ENCODE data around the gene CNGB1.

Gene CNGB1

DNA sequence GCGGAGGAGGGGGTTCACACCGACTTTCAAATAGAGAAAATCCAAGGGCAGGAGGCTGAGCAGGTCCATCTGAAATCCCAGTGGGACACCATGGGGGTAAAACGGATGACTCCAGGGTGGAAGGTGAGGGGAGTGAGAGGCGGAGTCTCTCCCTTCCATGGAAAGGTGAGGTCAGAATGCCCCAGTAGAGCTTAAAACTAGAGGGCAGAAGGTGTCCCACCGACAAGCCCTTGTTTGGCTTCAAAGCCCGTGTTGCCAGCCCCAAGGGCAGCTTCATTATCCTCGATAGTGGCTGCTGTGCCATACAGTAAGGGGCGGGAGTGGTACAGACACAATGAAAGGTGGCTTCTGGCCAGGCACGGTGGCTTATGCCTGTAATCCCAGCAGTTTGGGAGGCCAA, 55.7 kb downstream of the CNGB1 start:
- Histone ChIP-seq H3K4me3 (ENCODE audit: low read depth, low read length) (no peak overlapping the region), H3K36me3 (ENCODE audit: control insufficient read depth, insufficient read depth, low read length) (no peaks in the 10 kb centered on the region), H3K9me3 (ENCODE audit: control insufficient read depth, insufficient read depth, low read depth, low read length) (no peaks in the 10 kb centered on the region), H3K27ac (ENCODE audit: low read depth, low read length) (no peak overlapping the region), H3K27me3 (ENCODE audit: control insufficient read depth, insufficient read depth, low read length) (no peaks in the 10 kb centered on the region), H3K9ac (ENCODE audit: low read length) (no peak overlapping the region), H3K4me1 (ENCODE audit: control insufficient read depth, insufficient read depth, low read length) (peaks cover 13% of the 10 kb centered on the region)

- no peaks in the 10 kb centered on the region for H3K9me3 ChIP-seq (ENCODE audit: control insufficient read depth, insufficient read depth, low read depth, low read length)
- H3K27me3 ChIP-seq (ENCODE audit: control insufficient read depth, insufficient read depth, low read length): no peaks in the 10 kb centered on the region
- H3K27ac ChIP-seq (ENCODE audit: low read depth, low read length): no peak overlapping the region
- H3K36me3 ChIP-seq (ENCODE audit: control insufficient read depth, insufficient read depth, low read length): no peaks in the 10 kb centered on the region
- H3K9ac ChIP-seq (ENCODE audit: low read length): no peak overlapping the region
- no peak overlapping the region for H3K4me3 ChIP-seq (ENCODE audit: low read depth, low read length)
- peaks cover 13% of the 10 kb centered on the region for H3K4me1 ChIP-seq (ENCODE audit: control insufficient read depth, insufficient read depth, low read length)
Measured at GRCh38 chr16:57914244-57915173, 56.4 kb downstream of the CNGB1 start.

GRCh38 chr16:57912529-57913260, 58.2 kb downstream of the CNGB1 start:
- peaks cover 13% of the 10 kb centered on the region for H3K4me1 ChIP-seq (ENCODE audit: control insufficient read depth, insufficient read depth, low read length)

DNA sequence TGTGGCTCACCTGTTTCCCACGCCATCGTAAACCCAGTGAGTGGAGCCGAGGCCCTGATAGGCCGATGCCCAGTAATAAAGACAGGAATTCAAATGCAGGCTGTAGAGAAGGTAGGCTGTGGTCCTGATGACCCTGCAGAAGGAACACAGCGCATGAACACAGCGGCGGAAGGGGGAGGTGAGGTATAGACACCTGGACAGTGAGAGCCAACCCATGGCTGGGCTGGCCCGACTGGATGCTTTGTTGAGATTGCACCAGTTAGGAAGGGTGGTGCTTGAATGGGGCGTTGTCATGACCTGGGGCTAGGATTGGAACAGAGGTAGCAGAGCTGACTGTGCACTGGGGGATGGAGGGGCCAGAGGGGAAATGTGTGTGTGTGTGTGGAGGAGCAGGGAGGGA, 59.2 kb downstream of the CNGB1 start:
- no peaks in the 10 kb centered on the region for H3K27me3 ChIP-seq (ENCODE audit: control insufficient read depth, insufficient read depth, low read length)
- H3K36me3 ChIP-seq (ENCODE audit: control insufficient read depth, insufficient read depth, low read length): no peaks in the 10 kb centered on the region
- no peak overlapping the region for H3K9ac ChIP-seq (ENCODE audit: low read length)
- H3K27ac ChIP-seq (ENCODE audit: low read depth, low read length): no peak overlapping the region
- H3K4me1 ChIP-seq (ENCODE audit: control insufficient read depth, insufficient read depth, low read length): peaks cover 13% of the 10 kb centered on the region
- H3K9me3 ChIP-seq (ENCODE audit: control insufficient read depth, insufficient read depth, low read depth, low read length): no peaks in the 10 kb centered on the region
- no peak overlapping the region for H3K4me3 ChIP-seq (ENCODE audit: low read depth, low read length)

More at GRCh38 chr16:57912529-57913260, 58.2 kb downstream of the CNGB1 start:
- Histone ChIP-seq H3K27me3 (ENCODE audit: control insufficient read depth, insufficient read depth, low read length) (no peaks in the 10 kb centered on the region), H3K9me3 (ENCODE audit: control insufficient read depth, insufficient read depth, low read depth, low read length) (no peaks in the 10 kb centered on the region), H3K36me3 (ENCODE audit: control insufficient read depth, insufficient read depth, low read length) (no peaks in the 10 kb centered on the region), H3K9ac (ENCODE audit: low read length) (no peak overlapping the region), H3K4me3 (ENCODE audit: low read depth, low read length) (no peak overlapping the region), H3K27ac (ENCODE audit: low read depth, low read length) (no peak overlapping the region)

DNA sequence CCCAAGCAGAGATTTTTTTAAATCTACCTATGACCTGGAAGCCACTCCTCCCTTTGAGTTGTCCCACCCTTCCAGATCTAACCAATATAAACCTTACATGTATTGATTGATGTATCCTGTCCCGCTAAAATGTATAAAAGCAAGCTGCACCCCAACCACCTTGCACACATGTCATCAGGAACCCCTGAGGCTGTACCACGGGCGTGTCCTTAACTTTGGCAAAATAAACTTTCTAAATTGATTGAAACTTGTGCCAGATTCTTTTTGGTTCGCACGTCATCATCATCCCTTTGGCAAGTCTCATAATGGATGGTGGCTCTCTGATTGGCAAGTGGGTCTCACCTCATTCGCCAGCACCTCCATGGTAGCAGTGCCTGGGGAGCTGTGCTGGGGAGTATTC, 60.2 kb downstream of the CNGB1 start:
- H3K27ac ChIP-seq (ENCODE audit: low read depth, low read length): no peak overlapping the region
- no peak overlapping the region for H3K4me3 ChIP-seq (ENCODE audit: low read depth, low read length)
- no peaks in the 10 kb centered on the region for H3K9me3 ChIP-seq (ENCODE audit: control insufficient read depth, insufficient read depth, low read depth, low read length)
- no peak overlapping the region for H3K9ac ChIP-seq (ENCODE audit: low read length)
- no peaks in the 10 kb centered on the region for H3K27me3 ChIP-seq (ENCODE audit: control insufficient read depth, insufficient read depth, low read length)
- H3K36me3 ChIP-seq (ENCODE audit: control insufficient read depth, insufficient read depth, low read length): no peaks in the 10 kb centered on the region
- peaks cover 13% of the 10 kb centered on the region for H3K4me1 ChIP-seq (ENCODE audit: control insufficient read depth, insufficient read depth, low read length)

- Histone ChIP-seq H3K4me1 (ENCODE audit: control insufficient read depth, insufficient read depth, low read length) (peaks cover 13% of the 10 kb centered on the region), H3K9me3 (ENCODE audit: control insufficient read depth, insufficient read depth, low read depth, low read length) (no peaks in the 10 kb centered on the region), H3K27me3 (ENCODE audit: control insufficient read depth, insufficient read depth, low read length) (no peaks in the 10 kb centered on the region), H3K4me3 (ENCODE audit: low read depth, low read length) (no peak overlapping the region), H3K9ac (ENCODE audit: low read length) (no peak overlapping the region), H3K36me3 (ENCODE audit: control insufficient read depth, insufficient read depth, low read length) (no peaks in the 10 kb centered on the region), H3K27ac (ENCODE audit: low read depth, low read length) (no peak overlapping the region)
Measured at GRCh38 chr16:57908409-57908987, 62.4 kb downstream of the CNGB1 start.

DNA sequence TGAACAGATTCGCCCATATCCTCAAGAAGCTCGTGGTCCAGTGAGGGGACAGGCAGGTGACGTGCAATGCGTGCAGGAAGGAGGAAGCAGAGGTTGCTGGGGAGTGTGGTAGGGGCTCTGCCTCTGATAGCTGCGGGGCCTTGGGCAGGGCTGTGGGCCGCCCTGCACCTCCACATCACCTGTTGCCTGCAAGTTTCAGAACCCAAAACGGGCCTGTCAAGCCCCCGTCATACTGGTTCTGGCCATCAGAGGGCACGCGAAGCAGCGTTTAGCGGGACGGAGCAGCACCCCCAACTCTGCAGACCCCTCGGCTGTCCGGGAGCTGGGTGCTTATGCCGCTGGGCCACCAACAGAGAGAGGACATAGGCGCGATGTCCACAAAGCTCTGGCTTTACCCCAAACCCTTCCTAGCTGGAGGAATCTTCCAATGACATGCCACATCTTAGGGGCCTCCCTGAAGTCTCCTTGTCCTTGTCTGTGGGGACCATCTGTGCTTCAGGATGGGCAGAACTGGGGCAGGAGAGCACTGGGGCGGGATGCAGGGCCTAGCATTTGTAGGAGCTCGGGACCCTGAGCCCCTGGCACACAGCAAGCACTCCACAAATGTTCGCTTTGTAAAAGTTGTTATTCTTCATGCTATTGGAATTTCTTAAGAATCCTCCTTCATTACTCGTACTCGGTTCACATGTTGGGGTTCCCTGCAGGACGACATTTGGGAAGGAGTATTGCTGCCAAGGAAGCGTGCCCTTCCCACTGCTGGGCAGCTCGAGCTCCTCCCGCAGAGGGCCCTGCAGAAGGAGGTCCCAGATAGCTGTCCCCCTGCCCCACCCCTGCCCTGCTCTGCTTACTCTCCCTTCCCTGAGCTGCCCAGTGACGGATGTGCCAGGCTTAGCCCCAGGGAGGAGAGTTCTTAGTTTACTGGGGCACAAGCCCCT, 64.3 kb downstream of the CNGB1 start:
- no peak overlapping the region for H3K4me3 ChIP-seq (ENCODE audit: low read depth, low read length)
- H3K9ac ChIP-seq (ENCODE audit: low read length): no peak overlapping the region
- peaks cover 2% of the 10 kb centered on the region for H3K4me1 ChIP-seq (ENCODE audit: control insufficient read depth, insufficient read depth, low read length)
- H3K27ac ChIP-seq (ENCODE audit: low read depth, low read length): no peak overlapping the region
- H3K27me3 ChIP-seq (ENCODE audit: control insufficient read depth, insufficient read depth, low read length): no peaks in the 10 kb centered on the region
- H3K36me3 ChIP-seq (ENCODE audit: control insufficient read depth, insufficient read depth, low read length): no peaks in the 10 kb centered on the region
- no peaks in the 10 kb centered on the region for H3K9me3 ChIP-seq (ENCODE audit: control insufficient read depth, insufficient read depth, low read depth, low read length)

DNA sequence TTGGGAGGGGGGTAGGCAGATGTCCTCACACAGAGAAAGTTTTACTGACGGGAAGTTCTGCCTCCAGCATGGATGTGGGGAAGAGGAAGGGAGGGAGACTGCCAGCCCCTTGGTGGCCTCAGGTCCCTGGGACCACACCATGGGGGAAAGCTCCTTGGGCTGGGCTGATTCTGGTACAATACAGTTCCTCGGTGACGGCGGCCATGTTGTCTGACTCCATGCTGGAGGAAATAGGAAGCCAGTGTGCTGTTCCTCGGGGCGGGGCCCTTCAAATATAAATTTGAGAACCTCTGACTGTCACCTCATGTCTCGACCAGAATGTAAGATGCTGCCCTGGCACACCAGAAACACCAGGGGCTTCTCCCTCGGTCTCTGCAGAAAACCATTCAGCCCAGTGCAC, 66.8 kb downstream of the CNGB1 start:
- Histone ChIP-seq H3K27ac (ENCODE audit: low read depth, low read length) (no peak overlapping the region), H3K4me1 (ENCODE audit: control insufficient read depth, insufficient read depth, low read length) (no peaks in the 10 kb centered on the region), H3K9me3 (ENCODE audit: control insufficient read depth, insufficient read depth, low read depth, low read length) (no peaks in the 10 kb centered on the region), H3K27me3 (ENCODE audit: control insufficient read depth, insufficient read depth, low read length) (no peaks in the 10 kb centered on the region), H3K36me3 (ENCODE audit: control insufficient read depth, insufficient read depth, low read length) (no peaks in the 10 kb centered on the region), H3K4me3 (ENCODE audit: low read depth, low read length) (no peak overlapping the region), H3K9ac (ENCODE audit: low read length) (no peak overlapping the region)

DNA sequence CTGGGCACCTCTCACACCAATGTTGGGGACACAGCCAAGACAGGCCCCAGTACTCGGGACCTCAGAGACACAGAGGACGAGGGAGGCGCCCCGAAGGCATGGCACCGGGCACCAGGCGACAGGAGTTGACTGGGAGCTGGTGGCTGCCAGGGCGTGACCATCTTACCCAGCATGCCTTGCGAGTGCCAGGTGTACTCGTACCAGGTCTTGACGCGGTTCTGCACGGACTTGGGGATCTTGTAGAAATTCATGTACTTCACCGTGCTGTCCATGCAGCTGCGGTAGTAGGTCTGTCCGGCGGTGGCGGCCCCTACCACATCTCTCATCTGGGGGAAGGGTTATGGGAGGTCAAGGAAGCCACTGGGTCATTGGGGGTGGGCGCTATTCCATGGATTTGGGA, 67.3 kb downstream of the CNGB1 start:
- Histone ChIP-seq H3K27ac (ENCODE audit: low read depth, low read length) (no peak overlapping the region), H3K9me3 (ENCODE audit: control insufficient read depth, insufficient read depth, low read depth, low read length) (no peaks in the 10 kb centered on the region), H3K4me1 (ENCODE audit: control insufficient read depth, insufficient read depth, low read length) (no peaks in the 10 kb centered on the region), H3K36me3 (ENCODE audit: control insufficient read depth, insufficient read depth, low read length) (no peaks in the 10 kb centered on the region), H3K4me3 (ENCODE audit: low read depth, low read length) (no peak overlapping the region), H3K27me3 (ENCODE audit: control insufficient read depth, insufficient read depth, low read length) (no peaks in the 10 kb centered on the region), H3K9ac (ENCODE audit: low read length) (no peak overlapping the region)

DNA sequence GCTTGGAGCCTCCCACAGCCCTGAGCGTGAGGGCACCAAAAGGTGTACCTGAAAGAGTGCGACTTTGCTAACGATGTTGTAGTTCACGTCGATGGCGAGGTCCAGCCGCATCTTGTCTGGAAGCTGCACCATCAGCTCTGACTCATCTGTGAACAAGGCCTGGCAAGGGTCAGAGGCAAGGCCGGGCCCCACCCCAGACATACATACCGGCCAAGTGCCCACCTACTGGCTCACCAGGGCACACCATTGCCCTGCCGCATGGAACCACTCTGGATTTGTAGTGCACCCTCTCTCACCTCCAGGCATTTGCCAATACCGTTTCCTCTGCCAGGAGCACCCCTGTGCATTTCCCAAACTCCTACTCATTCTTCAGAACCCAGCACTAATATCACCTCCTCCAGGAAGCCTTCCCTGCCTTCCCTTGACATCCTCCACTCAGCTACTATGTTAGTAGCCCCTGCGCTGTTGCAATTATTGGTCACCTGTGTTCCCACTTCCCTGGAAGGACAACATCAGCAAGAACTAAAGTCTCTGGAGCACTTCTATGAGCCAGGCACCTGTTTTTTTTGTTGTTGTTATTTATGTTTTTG, 69.4 kb downstream of the CNGB1 start:
- H3K9ac ChIP-seq (ENCODE audit: low read length): no peak overlapping the region
- H3K9me3 ChIP-seq (ENCODE audit: control insufficient read depth, insufficient read depth, low read depth, low read length): no peaks in the 10 kb centered on the region
- no peak overlapping the region for H3K4me3 ChIP-seq (ENCODE audit: low read depth, low read length)
- H3K27ac ChIP-seq (ENCODE audit: low read depth, low read length): no peak overlapping the region
- H3K27me3 ChIP-seq (ENCODE audit: control insufficient read depth, insufficient read depth, low read length): no peaks in the 10 kb centered on the region
- H3K36me3 ChIP-seq (ENCODE audit: control insufficient read depth, insufficient read depth, low read length): no peaks in the 10 kb centered on the region
- no peaks in the 10 kb centered on the region for H3K4me1 ChIP-seq (ENCODE audit: control insufficient read depth, insufficient read depth, low read length)

Measured in HUES6 (cell line).